D341Med (cell line): ENCODE measurements around the gene GCH1.

Experiments used
- DNase-seq: peaks from one replicate; pipeline ENCODE4 v3.0.0; 2012; ENCODE audit warnings: low spot score

GCH1 gene

GRCh38 chr14:54866588-54866987 lies 36.0 kb downstream of the GCH1 start:
- DNase-seq = no peak

GRCh38 chr14:54864526-54864925 lies 38.1 kb downstream of the GCH1 start:
- no peak for DNase-seq

DNA sequence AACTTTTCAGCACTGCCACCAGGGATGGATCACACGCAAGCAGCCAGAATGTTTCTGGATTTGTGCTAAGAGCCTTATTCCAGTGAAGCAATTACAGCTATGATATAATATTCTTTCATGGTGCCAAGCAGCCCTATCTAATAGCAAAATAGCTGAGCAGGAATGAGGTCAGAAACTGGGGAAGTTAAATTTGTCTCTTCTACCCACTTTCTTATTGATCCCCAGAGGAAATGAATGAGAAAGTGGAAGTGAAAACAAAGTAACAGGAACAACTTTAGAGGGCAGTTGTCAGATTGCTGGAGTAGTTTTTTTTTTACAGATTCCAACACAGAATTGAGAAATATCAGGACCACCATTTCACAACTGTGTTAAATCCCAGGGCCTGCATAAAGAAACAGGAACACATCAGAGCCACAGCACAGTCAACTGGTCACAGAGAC lies 44.8 kb downstream of the GCH1 start:
- DNase-seq = no peak

- no peak for DNase-seq
Observed at GRCh38 chr14:54856152-54856551, 46.5 kb downstream of the GCH1 start.

DNA sequence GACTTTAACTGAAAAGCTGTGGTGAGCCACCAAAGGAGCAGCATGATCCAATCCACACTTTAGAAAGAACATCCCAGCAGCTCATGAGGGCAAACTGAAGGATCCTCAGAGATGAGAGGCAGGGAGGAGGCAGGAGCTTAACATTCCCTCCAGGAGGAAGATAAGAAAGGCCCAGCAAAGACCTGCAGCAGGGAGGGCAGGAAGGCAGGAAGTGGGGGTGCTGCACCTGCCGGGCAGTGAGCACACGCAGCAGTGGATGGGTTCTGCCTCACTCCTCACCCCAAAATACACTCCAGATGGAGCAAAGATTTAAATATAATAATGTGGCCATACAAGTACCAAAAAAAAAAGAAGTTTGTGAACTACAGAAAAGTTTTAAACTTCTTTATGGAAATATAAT lies 48.4 kb downstream of the GCH1 start:
- DNase-seq = no peak

GRCh38 chr14:54853339-54853738 lies 49.3 kb downstream of the GCH1 start:
- DNase-seq = no peak

- DNase-seq = no peak
Observed at GRCh38 chr14:54852215-54852614, 50.4 kb downstream of the GCH1 start.

DNA sequence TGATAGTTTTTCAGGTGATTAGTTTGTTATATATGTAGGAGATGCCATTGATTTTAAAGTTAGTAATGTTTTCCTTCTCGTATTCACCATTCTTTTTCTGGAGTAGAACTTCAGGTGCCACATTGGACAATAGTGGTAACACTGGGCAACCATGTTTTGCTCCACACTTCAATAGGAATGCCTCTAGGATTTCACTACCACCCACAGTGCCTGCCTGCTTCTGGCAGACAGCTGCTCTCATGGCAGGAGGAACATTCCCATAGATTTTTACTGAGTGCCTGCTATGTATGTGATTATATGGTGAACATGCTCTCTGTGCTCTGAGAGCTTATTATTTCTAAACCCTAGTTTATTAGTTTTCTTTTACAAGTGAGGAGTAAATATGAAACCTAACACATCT lies 53.7 kb downstream of the GCH1 start:
- DNase-seq = no peak

- DNase-seq = no peak
Observed at GRCh38 chr14:54845641-54846040, 57.0 kb downstream of the GCH1 start.

DNA sequence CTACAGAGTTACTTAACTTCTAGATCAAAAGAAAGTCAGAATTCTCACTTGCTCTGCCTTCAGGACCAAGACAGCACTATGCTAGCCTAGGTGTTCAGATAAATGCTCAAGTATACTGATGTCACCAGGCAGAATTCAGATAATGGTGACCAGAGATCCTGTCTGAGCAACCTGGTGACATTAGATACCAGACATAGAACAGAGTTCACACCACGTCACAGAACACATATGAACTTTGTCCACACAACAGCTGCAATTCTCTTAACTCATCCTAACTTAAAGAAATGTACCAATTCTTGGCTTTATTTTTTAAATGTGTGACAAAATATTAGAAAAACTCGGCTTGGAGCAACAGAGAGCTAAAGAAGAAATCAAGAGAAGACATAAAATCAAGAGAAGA lies 58.1 kb downstream of the GCH1 start:
- DNase-seq = no peak

DNA sequence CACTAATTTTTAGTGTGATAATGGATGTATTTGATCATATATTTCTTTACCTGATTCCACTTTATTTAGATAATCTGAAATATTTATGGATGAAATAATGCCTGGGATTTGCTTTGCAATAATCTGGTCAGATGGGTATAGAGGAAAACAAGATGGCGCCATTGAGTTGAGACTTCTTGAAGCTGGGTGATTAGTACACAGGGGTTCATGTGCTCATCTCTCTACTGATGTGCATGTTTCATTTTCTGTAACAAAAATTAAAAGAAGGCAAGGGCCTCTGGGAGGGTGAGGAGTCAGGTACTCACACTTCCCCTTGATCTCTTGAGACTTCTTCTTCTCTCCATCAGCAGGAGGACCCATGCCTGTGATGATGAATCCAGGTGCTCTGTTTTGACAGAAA lies 61.8 kb downstream of the GCH1 start:
- DNase-seq = no peak

DNA sequence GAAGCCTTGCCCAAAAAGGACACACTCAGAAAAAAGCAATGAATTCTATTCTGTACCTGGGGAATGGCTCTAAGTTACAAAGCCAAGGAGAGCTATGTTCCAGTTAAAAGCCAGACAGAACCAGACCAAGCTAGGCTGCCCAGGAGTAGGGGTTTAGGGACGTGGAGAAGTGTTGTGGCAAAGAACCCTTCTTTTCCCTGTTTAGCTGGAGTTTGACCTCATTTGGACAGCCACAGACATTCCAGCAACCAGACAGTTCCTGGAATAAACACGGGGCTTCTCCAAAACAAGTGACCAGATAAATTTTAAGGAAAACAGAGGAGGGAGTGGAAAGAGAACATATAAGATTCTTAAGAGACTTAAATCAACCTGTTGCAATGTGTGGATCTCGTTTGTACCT lies 62.3 kb downstream of the GCH1 start:
- DNase-seq = no peak

- no peak for DNase-seq
Observed at GRCh38 chr14:54839701-54840119, 62.9 kb downstream of the GCH1 start.

GRCh38 chr14:54838931-54839512 lies 63.6 kb downstream of the GCH1 start:
- DNase-seq = no peak

DNA sequence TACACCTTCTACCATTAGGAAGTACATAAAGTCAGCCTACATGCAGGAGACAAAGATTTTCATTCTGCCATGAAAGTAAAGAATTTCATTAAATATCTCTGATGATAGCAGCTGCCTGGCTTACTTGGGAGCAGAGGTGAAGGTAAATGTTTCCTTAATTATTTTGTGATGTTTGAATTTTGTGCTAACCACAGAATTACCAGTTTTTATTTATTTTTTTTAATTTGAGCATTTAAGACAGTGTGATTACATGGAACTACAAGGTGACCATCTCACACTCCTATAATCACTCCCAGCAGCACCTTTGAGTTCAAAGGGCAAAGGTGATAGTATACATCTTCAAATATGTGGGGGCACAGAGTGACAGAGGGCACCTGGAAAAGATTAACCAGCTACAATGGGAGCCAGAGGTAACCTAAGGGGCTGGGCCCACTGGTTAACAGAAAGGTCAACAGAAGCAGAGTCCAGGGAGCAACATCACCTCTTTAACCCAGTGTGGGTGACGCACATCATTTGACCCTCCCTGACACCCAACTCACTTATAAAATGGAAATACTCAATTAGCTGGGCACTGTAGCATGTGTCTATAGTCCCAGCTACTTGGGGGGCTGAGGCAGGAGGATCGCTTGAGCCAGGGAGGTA lies 65.0 kb downstream of the GCH1 start:
- no peak for DNase-seq

- no peak for DNase-seq
Observed at GRCh38 chr14:54836231-54836630, 66.4 kb downstream of the GCH1 start.

DNA sequence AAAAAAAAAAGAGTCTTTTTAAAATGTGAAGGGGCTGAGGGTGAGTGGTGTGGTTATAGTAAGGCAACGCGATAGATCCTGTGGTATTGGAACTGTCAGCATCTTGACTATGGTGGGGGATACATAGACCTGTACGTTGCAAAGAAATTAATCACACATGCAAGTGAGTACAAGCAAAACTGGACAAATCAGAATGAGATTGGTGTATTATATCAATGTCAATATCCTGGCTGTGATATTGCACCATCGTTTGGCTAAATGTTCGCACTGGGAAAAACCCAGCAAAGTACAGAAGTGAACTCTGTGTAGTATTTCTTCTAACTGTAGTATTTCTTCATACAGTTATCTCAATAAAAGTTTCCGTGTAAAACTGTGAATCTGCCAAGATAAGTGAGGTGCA lies 67.9 kb downstream of the GCH1 start:
- DNase-seq = no peak

GRCh38 chr14:54834081-54834480 lies 68.5 kb downstream of the GCH1 start:
- DNase-seq = no peak

- DNase-seq = no peak
Observed at GRCh38 chr14:54830650-54831049, 72.0 kb downstream of the GCH1 start.

- DNase-seq = no peak
Observed at GRCh38 chr14:54829486-54830224, 73.0 kb downstream of the GCH1 start.

DNA sequence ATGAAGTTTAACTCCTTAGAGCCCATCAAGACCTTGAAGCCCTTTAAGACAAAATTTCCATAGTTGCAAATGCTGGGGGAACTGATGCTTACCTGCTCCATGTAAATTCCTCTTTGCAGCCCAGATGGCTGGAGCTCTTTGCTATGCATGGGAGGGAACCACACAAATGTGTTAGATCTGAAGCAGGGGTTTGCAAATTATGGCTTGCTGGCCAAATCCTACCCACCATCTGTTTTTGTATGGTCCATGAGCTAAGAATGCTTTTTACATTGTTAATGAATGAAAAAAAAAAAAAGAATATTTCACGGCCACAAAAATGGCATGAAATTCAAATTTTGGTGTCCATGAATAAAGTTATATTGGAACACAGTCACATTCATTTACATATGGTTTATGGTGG lies 74.6 kb downstream of the GCH1 start:
- no peak for DNase-seq

- DNase-seq = no peak
Observed at GRCh38 chr14:54823757-54824549, 78.7 kb downstream of the GCH1 start.

DNA sequence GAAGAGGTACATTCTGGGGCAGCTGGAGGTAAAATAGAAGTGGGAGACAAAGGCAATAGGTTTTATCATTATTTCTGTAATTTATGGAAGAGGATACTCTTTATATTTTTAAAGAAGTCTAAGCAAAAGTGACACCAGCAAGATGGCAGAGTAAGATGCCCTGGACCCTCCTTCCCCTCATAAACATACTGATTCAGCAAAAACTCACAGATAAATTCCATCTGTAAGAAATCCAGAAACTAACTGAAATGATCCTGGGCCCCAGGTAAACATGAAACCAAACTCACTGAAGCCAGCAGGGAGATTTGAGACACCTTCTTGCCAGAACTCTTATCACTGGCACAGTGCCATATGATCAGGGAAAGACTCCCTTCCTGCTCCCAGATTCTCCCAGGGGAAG lies 79.9 kb downstream of the GCH1 start:
- DNase-seq = no peak
